MM.1S (cell line): Measurements from ENCODE around the gene MB.
"Not testable (repeated sequence)": the region's sequence is repeated elsewhere in the genome, so short reads cannot be mapped to it uniquely, and the experiment has no call there.

Source experiments
- DNase-seq: peaks from one replicate; pipeline ENCODE4 v3.0.0-alpha.2; 2015
- H2AFZ ChIP-seq: fragments of 300-600 bp; sonication (generic); 2 replicates; pipeline ENCODE4 v1.6.0; 2016; ENCODE audit warnings: antibody characterized with exemption, low read length
- H3F3A ChIP-seq: fragments of 300-600 bp; sonication (generic); 2 replicates; pipeline ENCODE4 v1.6.1; 2016; ENCODE audit warnings: mild to moderate bottlenecking, antibody characterized with exemption, low read length, moderate library complexity, mixed read lengths; ENCODE audit not compliant: insufficient read depth
- H3K27ac ChIP-seq: fragments of 300-600 bp; sonication (generic); 2 replicates; pipeline ENCODE4 v1.5.1; 2016; ENCODE audit warnings: mild to moderate bottlenecking, low read length
- H3K27me3 ChIP-seq: fragments of 300-600 bp; sonication (generic); replicated peaks from 2 replicates; pipeline ENCODE4 v1.6.0; 2016; ENCODE audit warnings: low read length; ENCODE audit not compliant: insufficient read depth
- H3K36me3 ChIP-seq: fragments of 300-600 bp; sonication (generic); replicated peaks from 2 replicates; pipeline ENCODE4 v1.6.1; 2016; ENCODE audit warnings: mild to moderate bottlenecking, low read length, mixed read lengths; ENCODE audit not compliant: insufficient read depth
- H3K4me1 ChIP-seq: fragments of 300-600 bp; sonication (generic); 2 replicates; pipeline ENCODE4 v1.6.1; 2016; ENCODE audit warnings: low read length, mixed read lengths
- H3K4me2 ChIP-seq: fragments of 300-600 bp; sonication (generic); 2 replicates; pipeline ENCODE4 v1.6.0; 2016; ENCODE audit warnings: low read depth, low read length
- H3K4me3 ChIP-seq: fragments of 300-600 bp; sonication (generic); 2 replicates; pipeline ENCODE4 v1.5.1; 2016; ENCODE audit warnings: low read length, mixed read lengths
- H3K79me2 ChIP-seq: fragments of 300-600 bp; sonication (generic); 2 replicates; pipeline ENCODE4 v1.6.1; 2016; ENCODE audit warnings: mixed run types, low read length, mixed read lengths
- H3K9ac ChIP-seq: fragments of 300-600 bp; sonication (generic); 2 replicates; pipeline ENCODE4 v1.6.1; 2016; ENCODE audit warnings: low read length, mixed read lengths
- H3K9me2 ChIP-seq: fragments of 300-600 bp; sonication (generic); replicated peaks from 2 replicates; pipeline ENCODE4 v1.6.1; 2016; ENCODE audit warnings: mild to moderate bottlenecking, low read length, mixed read lengths; ENCODE audit not compliant: insufficient read depth
- H3K9me3 ChIP-seq: fragments of 300-600 bp; sonication (generic); replicated peaks from 2 replicates; pipeline ENCODE4 v1.6.1; 2016; ENCODE audit warnings: mild to moderate bottlenecking, low read length, mixed read lengths; ENCODE audit not compliant: insufficient read depth
- H4K20me1 ChIP-seq: fragments of 300-600 bp; sonication (generic); 2 replicates; pipeline ENCODE4 v1.6.1; 2016; ENCODE audit warnings: mild to moderate bottlenecking, low read length, moderate library complexity, mixed read lengths; ENCODE audit not compliant: insufficient read depth
- CTCF ChIP-seq: fragments of 300-600 bp; sonication (generic); IDR thresholded peaks from 2 replicates; pipeline ENCODE4 v1.5.1; 2016; ENCODE audit warnings: antibody characterized with exemption, low read length, mixed read lengths
- EZH2 ChIP-seq: fragments of 300-600 bp; sonication (generic); optimal IDR thresholded peaks from 2 replicates; pipeline ENCODE3; 2017; ENCODE audit warnings: low read depth, mild to moderate bottlenecking, antibody characterized with exemption, low read length, mixed read lengths
- EZH2phosphoT487 ChIP-seq: fragments of 300-600 bp; sonication (generic); IDR thresholded peaks from 2 replicates; pipeline ENCODE4 v1.6.1; 2018; ENCODE audit warnings: antibody characterized with exemption, low read length

MB gene

GRCh38 chr22:35617137-35617755, at the start of gene MB:
MB (minus strand) TSS chr22:35617329; CDS start chr22:35617257, 72 bp downstream.
- H3K4me2 ChIP-seq: no peak within 1 kb of the TSS
- H3K9ac ChIP-seq: no peak within 1 kb of the TSS
- H3K4me1 ChIP-seq: peaks cover under 1% of the 10 kb centered on the region; the same call in 1 of the 2 replicates
- no peak within 1 kb of the TSS for H3K27ac ChIP-seq
- H3K36me3 ChIP-seq: no peaks in the 10 kb centered on the region
- H3K4me3 ChIP-seq: no peak within 1 kb of the TSS
- H3K9me3 ChIP-seq: no peaks in the 10 kb centered on the region
- no peaks in the 10 kb centered on the region for H3K79me2 ChIP-seq
- H2AFZ ChIP-seq: no peak within 1 kb of the TSS
- no peak for TF ChIP-seq CTCF
- no peak for TF ChIP-seq EZH2
- no peak for TF ChIP-seq EZH2phosphoT487
- no peaks in the 10 kb centered on the region for H3F3A ChIP-seq
- no peak for DNase-seq
- H3K9me2 ChIP-seq: no peaks in the 10 kb centered on the region
- no peaks in the 10 kb centered on the region for H3K27me3 ChIP-seq
- no peaks in the 10 kb centered on the region for H4K20me1 ChIP-seq

- not testable (repeated sequence) for H3K79me2 ChIP-seq, H3K27ac ChIP-seq, H3K4me2 ChIP-seq, H3K4me3 ChIP-seq, H3K9ac ChIP-seq, DNase-seq, H2AFZ ChIP-seq, H3K9me3 ChIP-seq, H3K27me3 ChIP-seq, H3K9me2 ChIP-seq, H3K4me1 ChIP-seq, H3F3A ChIP-seq, H3K36me3 ChIP-seq, H4K20me1 ChIP-seq
These were observed 49.6 kb upstream of the MB start for GRCh38 chr22:35666699-35667098.

GRCh38 chr22:35664955-35665587, 47.9 kb upstream of the MB start:
- no peaks in the 10 kb centered on the region for H3K9me2 ChIP-seq
- TF ChIP-seq EZH2phosphoT487: no peak
- TF ChIP-seq CTCF: no peak
- no peak for TF ChIP-seq EZH2
- DNase-seq: no peak
- H2AFZ ChIP-seq: no peak overlapping the region
- no peaks in the 10 kb centered on the region for H4K20me1 ChIP-seq
- peaks cover 6% of the 10 kb centered on the region for H3K4me1 ChIP-seq
- H3K27me3 ChIP-seq: no peaks in the 10 kb centered on the region
- H3K9ac ChIP-seq: no peak overlapping the region
- H3K27ac ChIP-seq: no peak overlapping the region
- H3F3A ChIP-seq: no peaks in the 10 kb centered on the region
- H3K4me3 ChIP-seq: no peak overlapping the region
- H3K9me3 ChIP-seq: no peaks in the 10 kb centered on the region
- H3K4me2 ChIP-seq: no peak overlapping the region
- H3K36me3 ChIP-seq: peaks cover 5% of the 10 kb centered on the region; the same call in 1 of the 2 replicates
- H3K79me2 ChIP-seq: peaks cover 4% of the 10 kb centered on the region; the same call in 1 of the 2 replicates

GRCh38 chr22:35663371-35663770, 46.2 kb upstream of the MB start:
- no peaks in the 10 kb centered on the region for H3K27me3 ChIP-seq
- no peak overlapping the region for H3K9ac ChIP-seq
- no peaks in the 10 kb centered on the region for H3K9me3 ChIP-seq
- TF ChIP-seq EZH2phosphoT487 (no peak), EZH2 (no peak), CTCF (no peak)
- H3K79me2 ChIP-seq: peaks cover 12% of the 10 kb centered on the region
- peaks cover 11% of the 10 kb centered on the region for H3K36me3 ChIP-seq
- no peaks in the 10 kb centered on the region for H3F3A ChIP-seq
- no peaks in the 10 kb centered on the region for H4K20me1 ChIP-seq
- no peak for DNase-seq
- H3K4me3 ChIP-seq: no peak overlapping the region
- H3K4me1 ChIP-seq: peaks cover 6% of the 10 kb centered on the region
- H3K9me2 ChIP-seq: no peaks in the 10 kb centered on the region
- H3K27ac ChIP-seq: no peak overlapping the region
- H2AFZ ChIP-seq: no peak overlapping the region
- no peak overlapping the region for H3K4me2 ChIP-seq
